ENCODE measurements around the gene PRPS1L1.

GRCh38 chr7:18063149-18063901 lies 35.7 kb upstream of the PRPS1L1 start:
- TF ChIP-seq, protein P1, sequence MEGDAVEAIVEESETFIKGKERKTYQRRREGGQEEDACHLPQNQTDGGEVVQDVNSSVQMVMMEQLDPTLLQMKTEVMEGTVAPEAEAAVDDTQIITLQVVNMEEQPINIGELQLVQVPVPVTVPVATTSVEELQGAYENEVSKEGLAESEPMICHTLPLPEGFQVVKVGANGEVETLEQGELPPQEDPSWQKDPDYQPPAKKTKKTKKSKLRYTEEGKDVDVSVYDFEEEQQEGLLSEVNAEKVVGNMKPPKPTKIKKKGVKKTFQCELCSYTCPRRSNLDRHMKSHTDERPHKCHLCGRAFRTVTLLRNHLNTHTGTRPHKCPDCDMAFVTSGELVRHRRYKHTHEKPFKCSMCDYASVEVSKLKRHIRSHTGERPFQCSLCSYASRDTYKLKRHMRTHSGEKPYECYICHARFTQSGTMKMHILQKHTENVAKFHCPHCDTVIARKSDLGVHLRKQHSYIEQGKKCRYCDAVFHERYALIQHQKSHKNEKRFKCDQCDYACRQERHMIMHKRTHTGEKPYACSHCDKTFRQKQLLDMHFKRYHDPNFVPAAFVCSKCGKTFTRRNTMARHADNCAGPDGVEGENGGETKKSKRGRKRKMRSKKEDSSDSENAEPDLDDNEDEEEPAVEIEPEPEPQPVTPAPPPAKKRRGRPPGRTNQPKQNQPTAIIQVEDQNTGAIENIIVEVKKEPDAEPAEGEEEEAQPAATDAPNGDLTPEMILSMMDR (IDR thresholded peaks at IDR 0.05) = no peak
- no peak for TF ChIP-seq POLR2A (IDR thresholded peaks at IDR 0.05)
- TF ChIP-seq EP300 (IDR thresholded peaks at IDR 0.05) = no peak

Measured in tibial nerve (tissue), 4 donors.